ENCODE data around the gene TMEM119. TPM values are rescaled to one million over a fixed set of nuclear protein-coding genes. Genes with fewer than 3 reads are reported as not detected.

TMEM119 gene
- total and polyA plus RNA-seq, 2 of the 13 experiments (the other 11 are each of a cell fraction or from before 2014, with no cell fraction given) = not detected

DNA sequence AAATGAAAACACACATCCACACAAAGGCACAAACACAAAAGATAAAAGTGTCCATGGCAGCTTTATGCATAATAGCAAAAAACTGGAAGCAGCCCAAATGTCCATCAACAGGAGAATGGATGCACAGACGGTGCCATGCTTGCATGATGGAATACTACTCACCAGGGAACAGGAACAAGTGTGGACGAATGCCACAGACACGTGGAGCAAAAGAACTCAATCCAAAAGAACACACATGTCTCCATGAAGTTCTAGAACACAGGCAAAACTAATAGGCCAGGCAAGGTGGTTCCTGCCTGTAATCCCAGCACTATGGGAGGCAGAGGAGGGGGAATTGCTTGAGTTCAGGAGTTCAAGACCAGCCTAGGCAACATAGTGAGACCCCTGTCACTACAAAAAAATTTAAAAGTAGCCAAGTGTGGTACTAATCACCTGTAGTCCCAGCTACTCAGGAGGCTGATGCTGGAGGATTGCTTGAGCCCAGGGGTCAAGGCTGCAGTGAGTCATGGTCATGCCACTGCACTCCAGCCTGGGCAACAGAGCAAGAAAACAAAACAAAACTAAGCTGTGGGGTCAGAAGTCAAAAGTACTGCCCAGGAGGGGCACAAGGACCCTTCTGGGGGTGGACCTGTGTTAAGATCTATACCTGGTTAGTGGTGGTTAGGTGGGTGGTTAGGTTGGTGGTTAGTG is 7.3 kb upstream of the TMEM119 start (continued):
- TF ChIP-seq, protein P1, sequence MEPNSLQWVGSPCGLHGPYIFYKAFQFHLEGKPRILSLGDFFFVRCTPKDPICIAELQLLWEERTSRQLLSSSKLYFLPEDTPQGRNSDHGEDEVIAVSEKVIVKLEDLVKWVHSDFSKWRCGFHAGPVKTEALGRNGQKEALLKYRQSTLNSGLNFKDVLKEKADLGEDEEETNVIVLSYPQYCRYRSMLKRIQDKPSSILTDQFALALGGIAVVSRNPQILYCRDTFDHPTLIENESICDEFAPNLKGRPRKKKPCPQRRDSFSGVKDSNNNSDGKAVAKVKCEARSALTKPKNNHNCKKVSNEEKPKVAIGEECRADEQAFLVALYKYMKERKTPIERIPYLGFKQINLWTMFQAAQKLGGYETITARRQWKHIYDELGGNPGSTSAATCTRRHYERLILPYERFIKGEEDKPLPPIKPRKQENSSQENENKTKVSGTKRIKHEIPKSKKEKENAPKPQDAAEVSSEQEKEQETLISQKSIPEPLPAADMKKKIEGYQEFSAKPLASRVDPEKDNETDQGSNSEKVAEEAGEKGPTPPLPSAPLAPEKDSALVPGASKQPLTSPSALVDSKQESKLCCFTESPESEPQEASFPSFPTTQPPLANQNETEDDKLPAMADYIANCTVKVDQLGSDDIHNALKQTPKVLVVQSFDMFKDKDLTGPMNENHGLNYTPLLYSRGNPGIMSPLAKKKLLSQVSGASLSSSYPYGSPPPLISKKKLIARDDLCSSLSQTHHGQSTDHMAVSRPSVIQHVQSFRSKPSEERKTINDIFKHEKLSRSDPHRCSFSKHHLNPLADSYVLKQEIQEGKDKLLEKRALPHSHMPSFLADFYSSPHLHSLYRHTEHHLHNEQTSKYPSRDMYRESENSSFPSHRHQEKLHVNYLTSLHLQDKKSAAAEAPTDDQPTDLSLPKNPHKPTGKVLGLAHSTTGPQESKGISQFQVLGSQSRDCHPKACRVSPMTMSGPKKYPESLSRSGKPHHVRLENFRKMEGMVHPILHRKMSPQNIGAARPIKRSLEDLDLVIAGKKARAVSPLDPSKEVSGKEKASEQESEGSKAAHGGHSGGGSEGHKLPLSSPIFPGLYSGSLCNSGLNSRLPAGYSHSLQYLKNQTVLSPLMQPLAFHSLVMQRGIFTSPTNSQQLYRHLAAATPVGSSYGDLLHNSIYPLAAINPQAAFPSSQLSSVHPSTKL (CRISPR knock-in tag; IDR thresholded peaks at IDR 0.05) = peak; percentile 32; the same call in 1 of the 2 replicates
- TF ChIP-seq TCF12 (IDR thresholded peaks at IDR 0.05) (peak; percentile 96), TCF12 (CRISPR knock-in tag; IDR thresholded peaks at IDR 0.05) (no peak), EP300 (IDR thresholded peaks at IDR 0.05; ENCODE audit: low read depth in 2 of 2, low read length in 2 of 2) (0 out of 4 replicates have a peak, but pooled peaks of 1 of the 2 experiments have one; percentile 51), EP300 (CRISPR knock-in tag; IDR thresholded peaks at IDR 0.05; ENCODE audit: borderline replicate concordance) (no peak), FOSL1 (CRISPR knock-in tag; IDR thresholded peaks at IDR 0.05; ENCODE audit: borderline replicate concordance) (peak; percentile 49; the same call in 1 of the 2 replicates)

DNA sequence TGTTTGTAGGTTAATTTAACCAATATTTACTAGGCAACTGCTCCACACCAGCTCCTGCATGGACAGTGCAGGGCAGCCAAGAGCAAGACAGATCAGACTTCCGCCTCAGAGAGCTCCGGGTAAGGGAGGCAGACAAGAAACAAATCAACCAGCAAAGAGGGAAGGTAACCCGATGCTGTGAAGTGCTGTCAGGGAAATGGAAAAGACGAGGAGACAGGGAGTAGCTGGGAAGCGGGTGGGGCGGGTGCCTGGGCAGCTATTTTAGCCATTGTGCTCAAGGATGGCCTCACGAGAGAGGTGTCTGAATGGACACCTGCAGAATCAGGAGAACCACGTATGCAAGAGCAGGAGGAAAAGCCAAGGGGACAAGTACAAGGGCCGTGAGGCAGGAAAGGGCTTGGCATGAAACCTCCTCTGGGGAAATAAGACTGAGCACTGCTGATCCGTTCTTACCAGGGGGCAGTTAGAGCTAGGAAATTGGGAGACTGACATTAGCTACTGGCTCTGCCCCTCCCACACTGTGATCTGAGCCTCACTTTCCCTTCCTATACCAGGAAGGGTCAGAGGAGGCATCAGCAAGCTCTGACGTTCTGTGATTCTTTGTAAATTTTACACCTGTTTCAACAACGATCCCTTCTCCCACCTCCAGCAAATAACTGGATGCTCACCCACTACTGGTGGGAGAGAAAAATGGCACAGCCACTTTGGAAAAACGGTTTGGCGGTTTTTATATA is 6.5 kb upstream of the TMEM119 start:
- FAIRE-seq (no peak), ATAC-seq (no peak), DNase-seq (ENCODE audit: low spot score) (no peak)
- TF ChIP-seq ZNF780A (CRISPR knock-in tag; IDR thresholded peaks at IDR 0.05) (no peak), NR2F6 (IDR thresholded peaks at IDR 0.05) (no peak), NR2F6 (CRISPR knock-in tag; IDR thresholded peaks at IDR 0.05) (no peak), RXRA (CRISPR knock-in tag; IDR thresholded peaks at IDR 0.05) (no peak), ELF1 (CRISPR knock-in tag; IDR thresholded peaks at IDR 0.05) (no peak), RORA (CRISPR knock-in tag; IDR thresholded peaks at IDR 0.05) (no peak), SPEN (CRISPR knock-in tag; IDR thresholded peaks at IDR 0.05; ENCODE audit: low read depth) (no peak)
- TF ChIP-seq, protein P2, sequence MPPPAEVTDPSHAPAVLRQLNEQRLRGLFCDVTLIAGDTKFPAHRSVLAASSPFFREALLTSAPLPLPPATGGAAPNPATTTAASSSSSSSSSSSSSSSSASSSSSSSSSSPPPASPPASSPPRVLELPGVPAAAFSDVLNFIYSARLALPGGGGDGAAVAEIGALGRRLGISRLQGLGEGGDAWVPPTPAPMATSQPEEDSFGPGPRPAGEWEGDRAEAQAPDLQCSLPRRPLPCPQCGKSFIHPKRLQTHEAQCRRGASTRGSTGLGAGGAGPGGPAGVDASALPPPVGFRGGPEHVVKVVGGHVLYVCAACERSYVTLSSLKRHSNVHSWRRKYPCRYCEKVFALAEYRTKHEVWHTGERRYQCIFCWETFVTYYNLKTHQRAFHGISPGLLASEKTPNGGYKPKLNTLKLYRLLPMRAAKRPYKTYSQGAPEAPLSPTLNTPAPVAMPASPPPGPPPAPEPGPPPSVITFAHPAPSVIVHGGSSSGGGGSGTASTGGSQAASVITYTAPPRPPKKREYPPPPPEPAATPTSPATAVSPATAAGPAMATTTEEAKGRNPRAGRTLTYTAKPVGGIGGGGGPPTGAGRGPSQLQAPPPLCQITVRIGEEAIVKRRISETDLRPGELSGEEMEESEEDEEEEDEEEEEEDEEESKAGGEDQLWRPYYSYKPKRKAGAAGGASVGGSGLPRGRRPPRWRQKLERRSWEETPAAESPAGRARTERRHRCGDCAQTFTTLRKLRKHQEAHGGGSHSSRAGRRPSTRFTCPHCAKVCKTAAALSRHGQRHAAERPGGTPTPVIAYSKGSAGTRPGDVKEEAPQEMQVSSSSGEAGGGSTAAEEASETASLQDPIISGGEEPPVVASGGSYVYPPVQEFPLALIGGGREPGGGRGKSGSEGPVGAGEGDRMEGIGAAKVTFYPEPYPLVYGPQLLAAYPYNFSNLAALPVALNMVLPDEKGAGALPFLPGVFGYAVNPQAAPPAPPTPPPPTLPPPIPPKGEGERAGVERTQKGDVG (CRISPR knock-in tag; IDR thresholded peaks at IDR 0.05; ENCODE audit: borderline replicate concordance) = no peak
- Histone ChIP-seq H3K27me3 (ENCODE audit: control insufficient read depth in 1 of 2, insufficient read depth in 2 of 2, low read length in 2 of 2) (peaks cover 3 to 9% of the 10 kb centered on the region in 2 experiments; a peak in 1 of 5 replicates), H3K36me3 (replicated peaks in 1 of 2; ENCODE audit: control insufficient read depth in 1 of 2, insufficient read depth in 2 of 2, low read length in 2 of 2) (no peaks in the 10 kb centered on the region), H3K9me3 (ENCODE audit: low read length) (no peaks in the 10 kb centered on the region), H3K4me3 (replicated peaks in 1 of 3; ENCODE audit: insufficient read depth in 1 of 3, low read depth in 2 of 3, low read length in 3 of 3) (no peak overlapping the region), H3K4me1 (ENCODE audit: insufficient read depth, low read length) (peaks cover 12% of the 10 kb centered on the region), H3K79me2 (ENCODE audit: insufficient read depth, low read length) (no peaks in the 10 kb centered on the region), H2AFZ (ENCODE audit: low read length) (no peak overlapping the region), H4K20me1 (ENCODE audit: insufficient read depth, low read length) (no peaks in the 10 kb centered on the region), H3K4me2 (ENCODE audit: low read depth, low read length) (no peak overlapping the region), H3K27ac (ENCODE audit: extremely low read length, insufficient read depth, low read length) (no peak overlapping the region), H3K9ac (ENCODE audit: insufficient read depth, low read depth, low read length) (no peak overlapping the region)
- ChIA-PET POLR2A (no interaction called here), CTCF (ENCODE audit: low intra/inter-chr PET ratio, low total read pairs) (no interaction called here)
- WGBS (ENCODE audit: low lambda C conversion rate) = 18% methylated on average over 13 of the region's 14 CpGs
- no TSS peak for BruUV-seq (replicated peaks)
- in situ Hi-C loops (cut with HindIII; ENCODE audit: extremely low pct_ligation_motif_present, low pct_unique_long_range_greater_than_20kb) (no loop called here), intact Hi-C loops (cut with micrococcal nuclease; ENCODE audit: unreplicated experiment) (no loop called here)
